ENCODE measurements around the gene KRTAP5-1.

KRTAP5-1 gene

DNA sequence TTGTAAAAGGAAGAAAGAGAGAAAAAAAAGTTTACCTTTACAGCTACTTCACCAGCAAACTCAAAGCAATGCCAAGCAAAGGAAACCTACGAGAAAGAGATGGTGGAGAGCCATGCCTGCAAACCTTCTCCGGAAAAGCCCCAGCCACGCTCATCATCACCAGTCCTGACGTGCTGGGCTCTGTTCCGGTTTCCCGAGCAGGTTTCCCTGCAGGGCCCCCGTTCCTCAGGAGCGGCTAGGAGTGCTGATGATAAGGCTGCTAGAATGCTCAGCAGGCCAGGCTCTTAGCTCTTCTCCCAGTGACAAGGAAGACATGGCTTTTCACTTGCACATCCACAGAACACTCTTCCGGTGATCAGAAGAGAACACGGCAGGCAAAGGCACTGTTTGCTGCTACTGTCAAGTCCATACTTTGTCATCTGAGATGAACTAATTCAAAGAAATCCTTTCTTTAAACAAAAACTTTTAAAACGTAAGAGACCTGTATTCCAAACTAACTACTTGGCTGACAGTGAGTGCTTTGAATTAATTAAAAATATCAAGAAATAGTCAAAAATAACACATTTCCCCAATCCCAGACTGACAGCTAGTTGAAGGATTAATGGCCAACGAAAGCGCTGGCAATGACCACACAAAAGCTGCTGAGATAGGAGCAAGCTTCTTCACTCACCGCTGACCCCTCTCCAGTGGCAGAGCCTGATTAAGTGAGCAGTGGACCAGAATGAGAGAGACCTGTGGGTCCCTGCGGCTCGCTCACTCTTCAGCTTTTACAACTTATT is 48.8 kb downstream of the KRTAP5-1 start:
- DNase-seq (ENCODE audit: low spot score in 2 of 2), result no peak
- no peak for ATAC-seq (replicated peaks; ENCODE audit: extremely low read depth, poor library complexity, severe bottlenecking)
- no peaks in the 10 kb centered on the region for H3K9me3 Mint-ChIP-seq
- H3K4me3 Mint-ChIP-seq, result peak overlapping the region; percentile 7
- peak overlapping the region; percentile 65 for H3K27ac Mint-ChIP-seq (ENCODE audit: low read depth)
- H3K27me3 Mint-ChIP-seq, result no peaks in the 10 kb centered on the region
- peaks cover 31% of the 10 kb centered on the region for H3K4me1 Mint-ChIP-seq
- peaks cover 16% of the 10 kb centered on the region for H3K36me3 Mint-ChIP-seq (ENCODE audit: insufficient read depth)

GRCh38 chr11:1534682-1535081 is 50.4 kb downstream of the KRTAP5-1 start:
- peaks cover 32% of the 10 kb centered on the region for H3K4me1 Mint-ChIP-seq

More at GRCh38 chr11:1534682-1535081, 50.4 kb downstream of the KRTAP5-1 start:
- H3K27me3 Mint-ChIP-seq, result no peaks in the 10 kb centered on the region
- H3K4me3 Mint-ChIP-seq, result no peak overlapping the region
- no peaks in the 10 kb centered on the region for H3K9me3 Mint-ChIP-seq
- H3K36me3 Mint-ChIP-seq (ENCODE audit: insufficient read depth), result peaks cover 16% of the 10 kb centered on the region
- ATAC-seq (replicated peaks; ENCODE audit: extremely low read depth, poor library complexity, severe bottlenecking) (no peak), DNase-seq (ENCODE audit: low spot score in 2 of 2) (no peak)
- H3K27ac Mint-ChIP-seq (ENCODE audit: low read depth), result no peak overlapping the region

All from central memory CD8-positive, alpha-beta T cell (primary cell).